GM12875 (cell line): ENCODE measurements around the gene TBCEL.

Experiments
- H3K4me3 ChIP-seq: one replicate; pipeline ENCODE4 v1.5.1; 2011; ENCODE audit warnings: low read depth, low read length, control low read depth
- CTCF ChIP-seq: IDR thresholded peaks from 2 replicates; pipeline ENCODE4 v1.5.1; 2011; ENCODE audit warnings: low read depth, mild to moderate bottlenecking, control low read depth, inconsistent platforms, low read length, moderate library complexity, borderline replicate concordance; ENCODE audit not compliant: insufficient read depth

The TBCEL gene

DNA sequence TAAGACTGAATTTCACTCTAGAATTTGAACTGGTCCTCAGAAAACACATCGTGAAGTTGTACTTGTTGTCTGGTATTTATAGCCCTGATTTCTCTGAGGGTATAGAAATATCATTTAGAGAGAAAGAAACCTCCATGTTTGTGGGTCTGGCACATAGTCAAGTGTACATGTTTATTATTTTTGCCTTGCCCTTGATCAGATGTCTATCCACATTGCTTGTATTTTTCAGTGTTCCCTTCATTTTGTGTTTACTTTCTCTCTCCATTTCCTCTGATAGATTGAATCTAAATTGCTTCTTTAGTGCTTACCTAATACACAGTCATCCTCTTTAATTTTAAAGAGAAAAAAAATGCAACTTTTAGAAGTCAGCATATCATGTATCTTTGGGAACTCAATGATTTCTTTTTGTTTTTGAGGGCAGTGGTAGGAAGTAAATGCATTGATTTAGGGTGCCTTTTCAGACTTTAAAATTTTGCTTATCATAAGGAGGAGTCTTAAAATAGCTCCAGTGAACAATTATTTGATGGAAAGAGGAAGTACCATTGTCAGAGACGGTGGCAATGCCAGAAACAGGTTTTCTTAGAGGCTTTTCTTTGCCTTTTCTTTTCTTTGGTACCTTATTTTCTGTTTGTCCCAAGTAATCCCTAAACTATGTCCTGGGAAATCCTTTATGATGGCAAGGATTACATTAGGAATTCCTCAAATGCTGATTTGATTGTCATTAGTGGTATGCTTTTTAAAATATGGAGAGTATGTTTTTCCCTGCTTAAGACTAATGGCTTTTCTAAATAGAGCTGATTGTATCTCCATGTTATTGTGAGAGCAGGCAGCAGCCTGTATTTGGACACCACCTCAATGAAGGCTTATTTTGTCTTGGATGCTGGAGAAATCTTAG, 47.3 kb downstream of the TBCEL start:
- no peak overlapping the region for H3K4me3 ChIP-seq
- TF ChIP-seq CTCF: no peak

GRCh38 chr11:121071846-121072450, 48.0 kb downstream of the TBCEL start:
- H3K4me3 ChIP-seq: no peak overlapping the region
- TF ChIP-seq CTCF: no peak

- no peak overlapping the region for H3K4me3 ChIP-seq
- TF ChIP-seq CTCF: no peak
Observed at GRCh38 chr11:121081321-121081720, 57.4 kb downstream of the TBCEL start.

DNA sequence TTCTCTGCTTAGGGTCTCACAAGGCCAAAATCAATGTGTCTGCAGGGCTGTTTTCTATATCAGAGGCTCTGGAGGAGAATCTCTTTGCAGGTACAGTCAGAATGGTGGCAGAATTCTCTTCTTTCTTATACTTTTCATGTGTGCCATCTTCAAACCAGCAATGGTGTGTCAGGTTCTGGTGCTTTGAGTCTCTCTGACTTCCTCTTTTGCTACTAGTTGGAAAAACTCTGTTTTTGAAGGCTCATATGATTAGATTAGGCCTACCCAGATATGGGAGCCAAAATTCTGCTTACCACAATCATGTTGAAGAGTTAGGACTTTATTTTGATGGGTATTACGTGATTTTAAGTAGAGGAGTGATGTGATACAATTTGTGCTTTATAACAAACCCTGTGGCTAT, 58.3 kb downstream of the TBCEL start:
- no peak for TF ChIP-seq CTCF
- H3K4me3 ChIP-seq: no peak overlapping the region

- TF ChIP-seq CTCF: no peak
- H3K4me3 ChIP-seq: no peak overlapping the region
Observed at GRCh38 chr11:121082670-121083069, 58.8 kb downstream of the TBCEL start.

DNA sequence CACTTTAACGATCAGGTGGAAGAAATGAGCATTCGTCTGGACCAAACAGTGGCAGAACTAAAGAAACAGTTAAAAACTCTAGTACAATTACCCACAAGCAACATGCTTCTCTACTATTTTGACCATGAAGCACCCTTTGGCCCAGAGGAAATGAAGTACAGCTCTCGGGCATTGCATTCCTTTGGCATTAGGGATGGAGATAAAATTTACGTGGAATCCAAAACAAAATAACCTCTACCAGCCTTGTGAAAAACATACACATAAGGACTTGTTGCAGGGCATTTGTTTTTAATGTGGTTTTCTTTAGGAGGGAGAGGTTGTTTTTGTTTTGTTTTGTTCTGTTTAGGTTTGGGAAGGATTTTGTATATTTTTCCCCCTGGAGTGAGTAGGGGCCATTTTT, 63.0 kb downstream of the TBCEL start:
- TF ChIP-seq CTCF: no peak
- no peak overlapping the region for H3K4me3 ChIP-seq

DNA sequence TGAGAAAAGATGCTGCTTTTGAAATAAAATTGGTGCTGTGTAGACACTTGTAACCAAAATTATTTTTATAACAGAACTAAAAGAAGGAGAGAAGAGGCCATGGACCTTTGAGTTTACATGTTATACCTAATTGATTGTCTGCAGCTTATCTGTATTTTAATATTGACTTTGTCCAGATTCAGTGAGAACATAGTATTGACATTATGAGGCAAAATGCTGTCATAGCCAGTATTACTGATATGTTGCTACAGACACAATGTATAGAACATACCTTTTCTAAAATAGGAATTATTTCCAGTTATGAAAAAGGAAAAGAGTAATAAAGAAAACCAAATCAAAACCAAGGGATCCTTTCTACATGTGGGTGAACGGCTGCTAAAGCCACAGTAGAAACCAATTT, 65.7 kb downstream of the TBCEL start:
- TF ChIP-seq CTCF: no peak
- H3K4me3 ChIP-seq: no peak overlapping the region
